HG02973 (cell line): ENCODE measurements around the gene NEGR1.

Source experiments
- ATAC-seq: cut with Tn5 transposase; IDR thresholded peaks from one replicate; pipeline ENCODE4 v1.9.1; 2021; ENCODE audit warnings: moderate library complexity; ENCODE audit not compliant: unreplicated experiment

The NEGR1 gene

DNA sequence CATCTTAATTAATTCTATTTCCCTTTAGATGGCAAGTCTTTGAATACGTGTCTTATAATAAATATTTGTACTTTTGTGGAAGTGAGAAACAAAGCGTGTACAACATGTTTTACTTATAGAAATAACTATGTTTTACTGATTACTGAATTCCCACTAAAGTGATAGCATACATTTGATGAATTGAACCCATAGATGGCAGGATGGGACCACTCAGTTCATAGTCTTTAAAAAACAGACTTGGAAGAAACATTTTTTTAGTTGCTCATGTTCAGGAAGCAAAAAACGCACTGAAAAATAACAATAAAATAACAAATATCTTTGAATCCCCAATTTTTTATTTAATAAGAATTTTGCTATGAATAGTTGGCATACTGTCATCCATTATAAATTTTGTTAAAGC, 694.4 kb downstream of the NEGR1 start:
- no peak for ATAC-seq

- ATAC-seq: no peak
Observed at GRCh38 chr1:71586030-71586429, 696.3 kb downstream of the NEGR1 start.

DNA sequence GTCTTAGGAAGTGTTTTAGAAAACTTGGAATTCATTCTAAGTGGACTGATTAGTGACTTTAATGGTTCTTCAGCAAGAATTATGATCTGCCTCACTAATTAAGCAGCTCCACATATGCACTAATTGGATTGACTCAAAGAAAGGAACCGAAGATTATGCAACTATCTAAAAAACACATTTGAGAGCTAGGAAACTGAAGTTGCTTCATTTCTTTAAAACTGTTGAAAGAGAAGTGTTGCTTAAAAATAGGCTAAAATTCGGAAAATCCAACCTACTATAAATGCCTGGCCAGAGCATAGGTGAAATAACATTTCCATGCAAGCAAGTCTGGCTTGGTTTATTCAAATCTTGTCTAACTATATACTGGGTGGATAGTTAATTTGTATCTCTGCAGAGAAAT, 698.6 kb downstream of the NEGR1 start:
- no peak for ATAC-seq

GRCh38 chr1:71582673-71583072, 699.7 kb downstream of the NEGR1 start:
- ATAC-seq: no peak

DNA sequence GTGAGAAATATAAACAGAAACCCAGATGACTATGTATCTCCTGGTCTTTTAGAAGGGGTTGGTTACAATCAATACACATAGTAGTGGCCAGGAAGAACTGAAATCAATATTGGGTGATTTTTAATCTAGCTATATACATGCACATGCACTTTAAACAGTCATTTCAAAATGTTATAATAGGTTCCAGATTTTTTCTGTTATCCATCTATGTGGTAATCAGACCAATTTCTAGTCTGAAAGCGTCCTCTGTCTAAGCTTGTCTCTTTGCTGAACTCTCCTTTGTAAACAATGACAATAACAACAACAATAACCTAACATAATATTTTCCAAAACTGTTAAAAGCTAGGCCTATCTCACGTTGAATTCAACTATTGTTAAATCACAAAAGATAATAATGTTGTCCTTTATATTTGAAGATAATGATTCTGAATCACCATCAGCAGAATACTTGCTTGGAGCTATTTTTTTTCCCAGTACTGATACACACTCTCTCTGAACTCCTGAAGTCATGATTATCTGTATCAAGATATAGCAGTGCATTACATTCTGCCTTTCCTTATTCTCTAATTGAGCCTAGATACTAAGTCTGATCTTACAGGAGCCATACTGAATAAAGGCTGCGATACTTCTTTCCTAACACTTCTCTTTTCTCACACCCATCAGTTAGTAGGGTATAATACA, 704.7 kb downstream of the NEGR1 start:
- ATAC-seq: no peak

DNA sequence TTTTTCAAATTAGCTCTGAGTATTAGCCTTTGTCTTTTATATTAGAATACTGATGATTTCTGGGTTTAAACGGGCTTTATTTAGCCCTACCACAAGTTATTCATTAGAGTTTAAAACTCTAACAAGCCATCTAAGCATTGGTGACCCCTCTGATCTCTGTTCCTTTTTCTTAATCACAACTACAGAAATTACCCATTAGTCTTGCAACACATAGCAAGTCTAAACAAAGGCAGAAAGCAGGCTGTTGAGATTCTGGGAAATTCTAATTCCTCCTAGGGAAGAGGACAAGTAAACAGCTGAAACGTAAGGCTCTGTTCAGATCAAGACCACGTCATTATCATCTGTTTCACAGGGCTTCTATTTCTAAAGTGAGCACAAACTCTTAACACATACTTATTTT, 710.3 kb downstream of the NEGR1 start:
- ATAC-seq: no peak

DNA sequence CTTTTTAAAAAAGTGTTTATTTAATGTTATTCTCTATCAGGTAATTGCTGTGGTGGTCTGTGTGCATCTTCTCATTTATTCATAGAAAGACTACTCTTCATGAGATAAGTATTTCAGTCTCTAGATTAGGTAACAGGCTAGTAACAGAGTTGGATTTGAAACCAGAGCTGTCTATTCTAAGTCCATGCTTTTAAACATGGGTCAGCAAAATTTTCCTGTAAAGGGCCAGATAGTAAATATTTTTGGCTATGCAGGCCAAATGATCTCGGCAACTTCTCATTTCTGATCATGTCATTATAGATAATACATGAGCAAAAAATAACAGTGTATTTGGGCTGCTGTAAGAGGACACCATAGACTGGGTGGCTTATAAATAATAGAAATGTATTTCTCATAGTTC, 715.9 kb downstream of the NEGR1 start:
- no peak for ATAC-seq

DNA sequence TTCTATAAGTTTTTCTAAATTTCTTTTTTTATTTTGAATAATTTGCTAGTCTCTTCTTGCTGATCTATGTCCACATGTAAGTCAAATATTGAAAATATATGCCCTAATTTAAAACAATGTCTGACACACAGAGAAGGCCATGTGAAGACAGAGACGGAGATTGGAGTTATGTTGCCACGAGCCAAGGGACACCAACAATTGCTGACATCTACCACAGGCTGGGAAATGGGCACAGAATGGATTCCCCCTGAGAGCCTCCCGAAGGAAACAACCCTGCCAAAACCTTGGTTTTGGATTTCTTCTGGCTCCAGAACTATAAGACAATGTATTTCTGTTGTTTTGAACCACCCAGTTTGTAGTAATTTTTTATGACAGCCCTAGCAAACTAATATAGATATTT, 716.5 kb downstream of the NEGR1 start:
- ATAC-seq: no peak

DNA sequence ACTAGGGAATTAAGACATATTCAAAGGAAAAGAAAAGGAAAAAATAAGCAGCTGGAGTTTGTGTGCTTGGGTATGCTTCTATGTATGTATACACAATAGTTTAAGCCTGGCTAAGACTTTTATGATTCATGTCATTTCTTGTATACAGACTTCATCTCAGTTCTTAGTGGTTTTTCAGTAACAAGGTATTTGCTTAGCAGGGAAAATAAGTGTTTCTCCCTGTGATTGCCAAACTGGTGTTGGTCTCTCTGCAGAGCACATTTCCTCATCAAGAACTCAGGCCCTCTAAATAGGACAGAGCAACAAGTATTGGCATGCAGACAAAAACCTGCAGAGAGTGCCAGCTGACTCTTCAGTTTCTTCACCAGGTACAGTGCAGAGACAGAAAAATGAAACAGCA, 717.1 kb downstream of the NEGR1 start:
- no peak for ATAC-seq

- no peak for ATAC-seq
Observed at GRCh38 chr1:71562298-71562697, 720.0 kb downstream of the NEGR1 start.

DNA sequence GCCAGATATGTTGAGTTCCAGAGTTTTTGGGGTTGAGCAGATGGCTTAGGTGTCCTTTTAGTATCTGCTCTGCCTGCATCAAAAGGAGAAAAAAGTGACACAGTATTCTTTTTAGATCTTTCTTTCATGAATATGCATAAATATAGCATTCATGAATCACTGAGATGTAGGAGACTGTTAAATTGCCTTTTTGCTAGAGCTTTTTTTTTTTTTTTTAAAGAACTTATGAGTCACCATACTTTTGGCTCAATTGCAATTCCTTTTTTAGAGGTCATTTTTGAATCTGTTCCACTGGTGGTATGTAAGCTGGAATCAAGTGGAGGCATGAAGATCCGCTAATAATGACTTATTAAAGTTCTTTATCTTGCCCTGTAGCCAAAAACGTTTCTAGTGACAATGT, 720.6 kb downstream of the NEGR1 start:
- ATAC-seq: no peak

- no peak for ATAC-seq
Observed at GRCh38 chr1:71561206-71561605, 721.1 kb downstream of the NEGR1 start.

- ATAC-seq: no peak
Observed at GRCh38 chr1:71559880-71560279, 722.5 kb downstream of the NEGR1 start.

DNA sequence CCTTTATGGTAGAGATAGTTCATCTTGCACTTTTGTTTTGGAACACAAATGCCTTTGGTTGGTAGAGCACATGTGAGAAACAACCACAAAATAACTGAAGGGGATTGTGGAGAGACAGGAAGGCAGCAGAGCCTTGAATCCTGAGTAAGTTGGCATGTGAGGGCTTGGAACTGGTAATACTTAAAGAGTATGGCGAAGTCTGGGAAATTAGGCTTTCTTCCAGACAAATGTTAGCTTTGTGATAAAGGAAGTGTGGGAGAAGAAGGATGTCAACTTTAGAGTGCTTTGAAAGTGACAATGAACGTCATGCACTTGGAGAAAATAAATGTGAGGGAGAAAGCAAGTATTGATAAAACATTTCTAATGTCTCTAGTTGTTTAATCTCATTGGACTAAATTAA, 725.2 kb downstream of the NEGR1 start:
- no peak for ATAC-seq

DNA sequence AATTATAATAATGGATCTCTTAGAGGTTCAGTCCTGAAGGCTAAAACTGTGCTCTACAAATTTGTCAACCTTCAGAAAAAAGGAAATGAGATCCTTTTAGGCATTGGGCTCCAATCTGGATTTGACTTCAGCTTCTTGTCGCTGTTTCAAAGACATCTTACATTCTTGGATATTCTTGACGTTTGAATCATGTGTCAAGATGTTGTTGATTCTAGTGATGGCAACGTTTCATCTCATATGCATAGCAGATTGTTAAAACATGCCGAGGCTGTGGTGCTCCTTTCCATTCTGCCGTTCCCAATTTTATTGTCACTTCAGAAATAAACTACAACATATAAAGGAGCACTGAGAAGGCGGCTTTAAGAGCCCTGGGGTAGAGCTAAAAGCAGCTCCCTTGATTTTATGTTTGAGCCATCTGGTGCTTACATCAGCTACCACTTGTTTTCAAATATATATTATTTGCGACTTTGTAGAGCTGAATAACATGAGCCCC, 733.9 kb downstream of the NEGR1 start:
- no peak for ATAC-seq

DNA sequence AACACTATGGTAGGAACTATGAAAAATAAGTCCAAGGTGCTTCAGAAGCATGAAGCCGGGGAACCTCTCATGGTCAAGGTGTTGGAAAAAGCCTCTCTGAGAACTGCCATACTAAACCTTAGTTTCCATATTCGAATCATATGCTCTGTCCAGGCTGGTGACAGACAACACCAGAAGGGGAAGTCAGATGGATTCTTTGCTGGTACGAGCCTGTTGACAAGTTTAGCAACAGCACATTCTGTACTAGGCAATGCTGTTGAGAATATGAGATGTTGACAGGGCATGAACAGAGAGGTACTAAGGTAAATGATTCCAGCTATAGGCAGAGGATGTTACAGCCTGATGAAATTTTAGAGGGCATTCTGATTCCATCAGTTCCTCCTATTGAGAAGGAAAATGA, 740.2 kb downstream of the NEGR1 start:
- no peak for ATAC-seq

- ATAC-seq: no peak
Observed at GRCh38 chr1:71533950-71534349, 748.4 kb downstream of the NEGR1 start.

GRCh38 chr1:71532343-71532742, 750.0 kb downstream of the NEGR1 start:
- ATAC-seq: no peak

DNA sequence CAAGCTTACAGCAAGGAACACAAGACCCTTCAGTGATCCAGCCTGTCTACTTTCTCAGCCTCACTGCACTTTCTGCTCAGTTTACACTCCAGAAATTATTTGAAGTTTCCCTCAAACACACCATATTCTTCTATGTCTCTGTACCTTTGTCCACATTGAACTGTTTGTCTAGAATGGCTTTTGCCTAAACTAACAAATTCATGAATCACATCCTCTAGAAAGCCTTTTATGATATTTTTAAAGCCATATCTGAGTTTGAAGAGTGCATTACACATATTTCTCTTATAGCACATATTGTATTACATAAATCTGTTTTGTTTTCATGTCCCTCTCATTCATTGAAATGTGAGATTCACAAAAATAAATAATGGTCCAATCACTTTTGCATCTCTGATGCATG, 755.5 kb downstream of the NEGR1 start:
- no peak for ATAC-seq

GRCh38 chr1:71522721-71523120, 759.6 kb downstream of the NEGR1 start:
- no peak for ATAC-seq

DNA sequence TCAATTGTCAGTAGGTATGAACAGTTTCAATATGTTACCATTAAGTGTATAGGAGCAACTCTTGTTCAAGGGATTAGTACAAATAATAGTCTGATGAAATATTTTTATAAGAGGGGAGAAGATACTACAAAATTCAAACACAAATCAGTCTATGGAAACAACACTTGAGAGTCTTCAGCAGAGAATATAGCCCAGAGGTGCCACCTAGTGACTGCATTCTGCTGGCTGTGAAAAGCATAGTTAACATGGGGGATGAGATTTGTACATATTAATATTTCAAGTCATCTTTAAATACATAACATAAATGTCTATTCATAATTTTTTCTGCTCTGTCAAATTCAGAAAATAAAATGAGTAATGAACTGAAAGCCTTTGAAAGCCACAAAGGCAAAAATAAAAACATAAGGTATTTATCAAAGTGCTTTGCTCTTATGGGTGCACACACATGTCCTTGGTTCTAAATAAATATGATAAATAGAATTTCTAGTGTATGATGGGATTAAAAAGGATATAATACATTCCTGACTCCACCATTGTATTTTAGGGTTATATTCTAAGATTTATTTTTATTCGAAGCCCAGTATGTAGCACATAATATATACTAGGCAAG, 760.6 kb downstream of the NEGR1 start:
- no peak for ATAC-seq

- no peak for ATAC-seq
Observed at GRCh38 chr1:71511505-71511904, 770.8 kb downstream of the NEGR1 start.

GRCh38 chr1:71510725-71511124, 771.6 kb downstream of the NEGR1 start:
- ATAC-seq: no peak
